GM23248 (cell line): Measurements from ENCODE around the gene PSMF1.

Source experiments
- EZH2 ChIP-seq: fragments of 200-600 bp; sonication (generic); IDR thresholded peaks from 2 replicates; pipeline ENCODE4 v1.6.1; 2018; ENCODE audit warnings: antibody characterized with exemption, mild to moderate bottlenecking; ENCODE audit not compliant: insufficient read depth, poor library complexity, severe bottlenecking
- EZH2phosphoT487 ChIP-seq: fragments of 200-600 bp; sonication (generic); IDR thresholded peaks from 2 replicates; pipeline ENCODE4 v1.6.1; 2018; ENCODE audit warnings: antibody characterized with exemption, moderate library complexity, mild to moderate bottlenecking, low read depth; ENCODE audit not compliant: insufficient read depth

DNA sequence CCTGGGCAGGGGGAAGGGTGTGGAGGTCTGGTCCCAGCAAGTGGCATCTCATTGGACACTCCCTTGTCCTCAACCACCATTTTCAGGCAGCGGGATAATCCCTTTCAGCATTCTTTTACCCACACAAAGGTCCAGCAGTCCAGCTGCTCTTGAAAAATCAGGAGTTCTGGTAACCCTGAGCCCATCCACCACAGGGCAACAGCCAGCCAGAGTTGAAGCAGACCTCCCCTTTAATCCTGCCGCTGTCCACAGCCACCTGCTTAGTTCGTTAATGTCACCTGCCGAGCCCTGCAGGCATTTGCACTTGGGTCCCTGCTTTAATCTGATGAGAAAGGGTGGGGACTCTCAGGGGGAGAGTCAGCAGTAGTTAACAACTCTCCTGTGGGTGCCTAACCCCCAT, 55.3 kb downstream of the PSMF1 start:
- no peak for TF ChIP-seq EZH2
- no peak for TF ChIP-seq EZH2phosphoT487
